NCI-H345 (cell line): ENCODE data around the gene RRN3.
"Not testable (repeated sequence)": the region's sequence is repeated elsewhere in the genome, so short reads cannot be mapped to it uniquely, and the experiment has no call there.

Experiments
- DNase-seq: peaks from one replicate; lab custom pipeline; 2025; lab: John Stamatoyannopoulos, UW

RRN3 gene

DNA sequence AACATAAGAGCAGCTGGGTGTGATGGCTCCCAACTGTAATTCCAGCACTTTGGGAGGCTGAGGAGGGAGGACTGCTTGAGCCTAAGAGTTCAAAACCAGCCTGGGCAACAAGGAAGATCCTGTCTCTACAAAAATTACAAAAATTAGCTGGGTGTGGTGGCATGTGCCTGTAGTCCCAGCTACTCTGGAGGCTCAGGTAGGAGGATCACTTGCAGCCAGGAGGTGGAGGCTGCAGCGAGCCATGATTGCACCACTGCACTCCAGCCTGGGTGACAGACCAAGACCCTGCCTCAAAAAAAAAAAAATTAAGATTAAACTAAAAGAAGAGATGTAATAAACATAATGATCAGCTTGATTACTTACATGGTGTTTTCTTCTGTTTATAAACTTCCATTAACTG lies 43.6 kb downstream of the RRN3 start:
- not testable (repeated sequence) for DNase-seq

DNA sequence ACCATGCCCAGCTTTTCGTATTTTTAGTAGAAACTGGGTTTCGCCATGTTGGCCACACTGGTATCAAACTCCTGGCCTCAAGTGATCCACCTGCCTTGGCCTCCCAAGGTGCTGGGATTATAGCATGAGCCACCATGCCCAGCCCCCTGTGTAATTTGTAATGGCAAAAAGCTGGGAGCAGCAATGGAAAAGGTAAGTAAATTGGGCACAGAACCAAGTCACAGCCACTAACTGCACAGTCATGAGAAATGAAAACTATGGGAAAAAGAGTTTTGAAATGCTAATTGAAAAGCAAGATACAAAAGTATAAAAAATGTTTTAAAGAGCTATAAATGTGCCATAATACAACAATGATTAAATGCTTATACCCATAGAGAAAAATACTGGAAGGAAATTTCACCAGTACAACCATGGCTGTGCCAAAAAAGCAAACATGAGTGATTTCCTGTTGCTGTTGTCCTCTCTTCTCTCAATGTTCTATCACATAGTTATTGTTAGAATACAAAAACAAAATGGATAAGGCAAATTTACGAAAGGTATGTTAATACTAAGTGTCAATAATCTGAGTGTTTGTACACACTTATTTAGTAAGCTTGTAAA lies 44.4 kb downstream of the RRN3 start:
- DNase-seq = no peak

DNA sequence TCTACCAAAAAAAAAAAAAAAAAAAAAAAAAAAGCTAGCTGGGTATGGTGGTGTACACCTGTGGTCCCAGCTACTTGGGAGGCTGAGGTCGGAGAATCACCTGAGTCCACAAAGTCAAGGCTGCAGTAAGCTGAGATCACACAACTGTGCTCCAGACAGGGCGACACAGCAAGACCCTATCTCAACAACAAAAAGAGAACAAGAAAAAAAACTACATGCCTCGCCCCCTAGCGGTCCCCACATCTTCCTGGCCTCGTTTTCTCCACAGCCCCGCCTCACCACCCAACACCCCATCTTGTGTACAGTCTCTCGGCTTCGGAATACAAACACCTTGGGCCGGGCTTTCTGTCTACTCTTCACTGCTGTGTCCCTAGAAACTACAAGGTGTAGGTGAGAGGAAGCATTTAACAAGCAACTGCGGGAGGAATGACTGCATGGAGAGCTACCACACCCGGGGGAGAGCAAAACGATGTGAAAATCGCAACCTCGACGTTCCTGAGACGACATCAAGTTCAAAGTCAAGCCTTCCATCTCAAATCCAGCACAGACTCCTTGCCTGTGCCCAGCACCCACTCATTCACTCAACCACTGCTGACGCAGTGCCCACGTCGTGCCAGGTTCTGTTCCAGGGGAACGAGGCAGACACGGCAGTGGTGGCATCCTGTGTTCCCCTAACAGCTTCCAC lies 47.2 kb downstream of the RRN3 start:
- DNase-seq = no peak

DNA sequence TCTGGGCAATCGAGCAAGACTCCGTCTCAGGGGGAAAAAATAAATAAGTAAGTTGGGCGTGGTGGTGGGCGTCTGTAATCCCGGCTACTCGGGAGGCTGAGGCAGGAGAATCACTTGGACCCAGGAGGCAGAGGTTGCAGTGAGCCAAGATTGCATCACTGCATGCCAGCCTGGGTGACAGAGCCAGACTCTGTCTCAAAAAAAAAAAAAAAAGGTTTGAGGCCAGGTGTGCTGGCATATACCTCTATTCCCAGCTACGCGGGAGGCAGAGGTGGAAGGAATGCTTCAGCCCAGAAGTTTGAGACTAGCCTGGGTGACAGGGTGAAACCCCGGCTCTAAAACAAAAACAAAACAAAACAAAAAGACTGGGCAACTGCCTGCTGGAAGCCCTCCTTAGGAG lies 48.8 kb downstream of the RRN3 start:
- DNase-seq = not testable (repeated sequence)

DNA sequence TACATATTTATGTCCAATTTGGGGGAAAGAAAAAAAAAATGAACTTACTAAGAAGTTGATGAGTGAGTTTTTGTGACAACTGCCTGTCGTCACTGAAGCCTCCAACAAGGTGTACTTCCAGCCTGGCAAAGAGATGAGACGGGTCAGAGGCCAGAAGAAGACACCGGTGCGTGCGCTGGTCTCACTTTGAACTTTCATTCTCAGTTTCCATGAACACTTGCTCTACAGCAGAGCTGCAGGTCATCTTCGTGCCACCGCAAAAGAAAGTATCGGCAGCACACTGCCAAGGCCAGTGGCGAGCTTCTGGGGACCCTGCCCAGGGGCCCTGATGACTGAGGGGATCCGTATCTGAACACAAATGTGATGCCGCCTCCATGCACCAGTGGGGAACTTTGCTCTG lies 49.8 kb downstream of the RRN3 start:
- DNase-seq = no peak

DNA sequence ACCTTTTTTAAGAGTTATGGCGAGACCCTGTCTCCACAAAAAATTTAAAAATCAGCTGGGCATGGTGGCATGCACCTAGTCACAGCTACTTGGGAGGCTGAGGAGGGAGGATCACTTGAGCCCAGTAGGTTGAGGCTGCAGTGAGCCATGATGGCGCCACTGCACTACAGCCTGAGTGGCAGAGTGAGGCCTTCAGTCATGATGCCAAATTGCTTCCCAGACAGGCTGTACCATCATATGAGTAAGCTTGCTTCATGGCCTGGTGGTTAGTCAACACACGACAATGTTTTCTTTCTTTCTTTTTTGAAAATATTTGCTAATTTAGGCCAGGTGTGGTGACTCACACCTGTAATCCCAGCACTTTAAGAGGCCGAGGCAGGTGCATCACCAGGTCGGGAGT lies 50.7 kb downstream of the RRN3 start:
- DNase-seq = no peak

DNA sequence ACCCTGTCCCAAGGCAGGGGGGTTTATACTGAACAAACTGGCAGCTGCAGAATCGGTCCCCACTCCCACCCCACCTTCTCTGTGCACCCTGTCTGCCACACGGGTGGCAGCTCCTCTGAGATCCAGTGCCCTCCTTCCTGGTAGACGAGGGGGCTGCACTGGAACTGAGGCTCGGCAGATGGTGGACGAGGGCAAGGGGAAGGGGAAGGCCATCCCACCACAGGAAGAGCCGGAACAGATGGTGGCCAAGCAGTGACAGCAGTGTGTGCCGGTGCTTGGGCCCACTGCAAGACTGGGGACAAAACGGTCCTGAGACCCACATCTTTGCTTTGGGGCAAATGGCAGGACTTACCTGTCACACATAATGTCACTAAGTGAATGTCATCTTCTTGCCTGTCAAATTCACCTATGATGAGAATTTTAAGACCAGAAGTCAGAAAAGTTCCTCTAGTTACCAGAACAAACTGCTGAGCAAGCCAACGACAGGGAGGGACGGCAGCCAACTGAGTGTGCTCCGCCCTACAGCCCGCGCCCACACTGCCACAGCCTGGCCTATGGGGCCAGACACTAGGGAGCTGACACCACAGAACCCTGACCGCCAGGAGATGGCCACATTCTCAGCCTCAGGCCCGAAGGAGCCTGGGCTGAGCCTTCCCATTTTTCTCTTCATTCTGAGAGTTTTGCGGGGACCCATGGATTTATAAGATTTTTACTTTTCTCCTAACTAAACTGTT lies 52.6 kb downstream of the RRN3 start:
- DNase-seq = no peak

DNA sequence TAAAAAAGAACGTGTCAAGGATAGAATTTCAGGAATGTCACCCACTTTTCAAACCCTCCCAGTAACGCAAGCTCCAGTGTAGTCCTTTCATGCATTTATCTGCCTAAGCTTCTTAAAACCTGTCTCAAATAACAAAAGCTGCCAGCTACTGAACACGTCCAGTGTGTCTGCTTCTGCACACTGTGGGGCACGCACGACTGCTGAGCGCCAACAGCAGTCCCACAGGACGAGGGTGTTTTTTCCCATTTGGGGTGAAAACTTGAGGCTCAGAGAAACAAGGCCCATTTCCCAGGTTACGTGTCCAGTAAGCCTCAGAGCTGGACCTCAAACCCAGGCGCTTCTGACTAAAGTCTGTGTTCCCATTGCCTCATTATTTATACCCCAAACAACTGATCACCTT lies 55.4 kb downstream of the RRN3 start:
- no peak for DNase-seq

DNA sequence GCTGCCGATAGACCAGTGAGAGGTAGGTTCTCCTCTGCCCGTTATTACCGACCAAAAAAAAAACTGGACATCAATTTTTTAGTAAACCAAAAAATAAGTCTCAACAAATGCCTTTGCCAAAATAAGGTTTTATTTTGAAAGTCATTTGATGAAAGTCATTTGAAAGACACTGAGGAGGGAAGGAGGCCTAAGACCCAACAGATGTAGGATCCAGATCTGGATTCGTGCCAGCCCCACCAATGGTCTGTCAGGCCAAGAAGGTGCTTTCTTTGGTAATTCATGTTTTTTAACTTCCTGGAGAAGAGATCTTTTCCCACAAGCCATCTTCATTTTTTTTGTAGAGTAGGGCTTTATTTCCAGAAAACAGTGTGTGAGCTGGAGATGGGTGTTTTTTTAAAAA lies 56.3 kb downstream of the RRN3 start:
- no peak for DNase-seq

DNA sequence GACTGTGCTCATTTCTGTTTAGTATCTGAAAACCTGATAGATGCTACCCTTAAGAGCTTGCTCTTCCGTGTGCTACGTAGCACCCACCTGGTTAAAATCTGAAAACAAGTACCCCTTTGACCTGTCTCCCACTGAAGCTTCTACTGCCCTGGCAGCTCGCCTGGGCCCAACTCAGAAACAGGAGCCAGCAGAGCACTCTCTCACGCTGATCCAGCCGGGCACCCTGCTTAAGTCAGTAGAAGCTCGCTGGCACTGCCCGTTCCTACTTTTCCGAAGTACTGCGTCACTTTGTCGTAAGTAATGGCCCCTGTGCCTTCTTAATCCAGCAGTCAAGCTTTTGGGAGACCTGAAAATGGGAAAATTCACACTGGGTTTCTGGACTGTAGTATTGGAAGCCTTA lies 57.1 kb downstream of the RRN3 start:
- no peak for DNase-seq

DNA sequence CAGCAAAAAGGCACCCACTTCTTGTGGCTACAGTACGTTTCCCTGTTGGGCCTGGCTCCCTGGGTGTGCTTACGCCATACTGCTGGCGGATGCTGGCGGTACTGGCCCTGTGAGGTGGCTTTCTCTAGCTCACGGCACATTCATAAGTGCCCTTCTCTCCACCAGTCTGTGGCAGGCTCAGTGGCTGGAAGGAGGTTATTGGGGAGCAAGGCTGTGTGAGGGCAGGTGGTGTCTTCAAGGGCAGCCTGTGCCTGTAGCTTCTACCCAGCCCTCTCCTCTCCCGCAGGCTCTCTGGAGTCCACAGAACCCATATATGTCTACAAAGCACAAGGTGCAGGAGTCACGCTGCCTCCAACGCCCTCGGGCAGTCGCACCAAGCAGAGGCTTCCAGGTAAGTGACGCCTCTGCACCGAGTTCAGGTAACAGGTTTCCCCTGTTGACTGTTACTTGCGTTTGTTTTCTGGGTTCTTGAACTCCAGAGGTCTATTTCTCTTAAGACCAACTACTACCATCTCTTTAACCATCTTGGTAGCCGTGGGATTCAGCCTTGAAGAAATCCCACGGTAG lies 58.8 kb downstream of the RRN3 start:
- DNase-seq = no peak

DNA sequence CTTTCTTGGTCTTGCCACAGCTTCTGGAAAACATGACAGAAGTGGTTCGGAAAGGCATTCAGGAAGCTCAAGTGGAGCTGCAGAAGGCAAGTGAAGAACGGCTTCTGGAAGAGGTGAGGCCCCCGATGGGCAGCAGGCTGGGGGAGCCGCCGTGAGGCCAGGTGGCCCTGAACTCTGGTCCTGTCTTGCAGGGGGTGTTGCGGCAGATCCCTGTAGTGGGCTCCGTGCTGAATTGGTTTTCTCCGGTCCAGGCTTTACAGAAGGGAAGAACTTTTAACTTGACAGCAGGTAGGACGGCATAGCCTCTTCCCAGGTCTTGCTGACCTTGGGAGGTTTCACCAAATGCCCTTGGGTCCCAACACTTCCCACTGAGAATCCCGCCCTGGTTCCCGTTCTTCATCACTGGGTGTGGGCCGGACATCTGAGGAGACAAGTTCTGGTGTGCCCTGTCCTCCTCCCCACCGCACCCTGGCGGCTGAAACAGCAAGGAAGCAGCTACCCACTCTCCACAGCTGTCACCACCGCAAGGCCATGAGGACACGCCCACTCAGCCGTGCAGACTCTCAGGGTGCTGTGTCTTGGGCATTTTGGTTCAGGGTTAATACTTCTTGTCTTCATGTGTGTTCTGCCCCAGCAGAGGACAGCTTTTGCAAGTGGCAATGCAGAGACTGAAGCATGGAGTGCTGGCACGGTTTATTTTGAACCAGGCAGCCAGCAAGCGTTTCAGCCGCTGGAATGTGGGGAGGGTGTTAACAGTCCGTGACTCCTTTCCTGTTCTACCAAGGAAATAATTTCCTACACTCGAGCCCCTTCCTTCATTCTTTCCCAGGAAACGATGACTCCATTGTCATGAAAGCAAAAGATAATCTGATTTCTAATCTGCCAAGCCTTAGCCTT lies 59.6 kb downstream of the RRN3 start:
- no peak for DNase-seq

DNA sequence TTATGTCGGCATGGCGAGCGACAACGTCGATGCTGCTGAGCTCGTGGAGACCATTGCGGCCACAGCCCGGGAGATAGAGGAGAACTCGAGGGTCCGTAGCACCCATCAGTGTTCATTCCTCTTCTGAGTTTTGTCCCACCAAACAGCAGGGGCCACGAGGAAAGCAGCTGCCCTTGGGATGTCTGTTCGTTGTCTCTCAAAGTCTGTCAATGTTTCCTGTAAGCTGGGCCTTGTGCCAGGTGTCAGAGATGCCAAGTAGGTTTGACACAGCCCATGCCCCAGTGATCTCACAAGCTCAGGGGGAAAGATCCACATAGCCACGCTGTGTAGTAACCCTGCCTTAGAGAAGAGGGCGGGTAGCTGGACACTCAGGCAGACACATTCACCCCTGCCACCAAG lies 60.8 kb downstream of the RRN3 start:
- no peak for DNase-seq

DNA sequence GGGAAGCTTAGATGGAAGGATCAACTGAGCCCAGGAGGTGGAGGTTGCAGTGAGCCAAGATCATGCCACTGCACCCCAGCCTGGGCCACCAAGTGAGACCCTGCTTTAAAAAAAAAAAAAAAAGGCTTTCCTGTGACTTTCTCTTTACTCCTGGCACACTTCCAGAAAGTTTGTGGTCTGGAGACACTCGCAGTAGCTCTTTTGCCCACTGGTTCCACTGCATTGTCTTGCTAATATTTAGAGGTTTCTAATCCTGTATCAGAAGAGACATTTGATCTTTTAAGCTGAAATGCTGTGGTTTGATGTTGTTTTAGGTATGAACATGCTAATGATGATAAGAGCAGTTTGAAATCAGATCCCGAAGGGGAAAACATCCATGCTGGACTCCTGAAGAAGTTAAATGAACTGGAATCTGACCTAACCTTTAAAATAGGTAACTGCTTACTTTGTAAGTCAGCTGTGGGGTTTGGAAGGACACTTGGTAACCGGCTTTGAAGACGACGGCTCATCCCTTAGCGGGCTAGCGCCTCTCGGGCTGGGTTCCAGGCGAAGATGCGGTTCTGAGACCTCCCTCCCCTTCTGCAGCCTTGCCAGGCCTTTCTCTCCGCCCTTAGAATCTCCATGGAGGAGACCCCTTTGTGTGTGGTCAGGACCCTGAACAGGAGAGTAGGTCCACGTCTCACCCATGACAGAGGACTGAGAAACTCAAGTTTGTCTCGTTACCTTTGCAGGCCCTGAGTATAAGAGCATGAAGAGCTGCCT lies 61.3 kb downstream of the RRN3 start:
- no peak for DNase-seq

DNA sequence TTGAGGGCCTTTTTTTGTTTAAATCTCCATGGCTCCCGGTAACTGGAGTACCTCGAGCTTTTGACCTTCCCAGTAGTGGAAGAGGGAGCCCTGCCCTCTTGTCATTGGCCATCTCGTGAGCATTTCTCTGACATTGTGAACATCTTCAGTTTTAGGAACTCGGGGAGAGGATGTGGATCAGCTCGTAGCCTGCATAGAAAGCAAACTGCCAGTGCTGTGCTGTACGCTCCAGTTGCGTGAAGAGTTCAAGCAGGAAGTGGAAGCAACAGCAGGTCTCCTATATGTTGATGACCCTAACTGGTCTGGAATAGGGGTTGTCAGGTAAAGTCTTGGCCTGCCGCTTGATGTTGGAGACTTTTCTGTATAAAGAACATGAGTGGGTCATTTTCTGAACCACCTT lies 62.5 kb downstream of the RRN3 start:
- DNase-seq = no peak

DNA sequence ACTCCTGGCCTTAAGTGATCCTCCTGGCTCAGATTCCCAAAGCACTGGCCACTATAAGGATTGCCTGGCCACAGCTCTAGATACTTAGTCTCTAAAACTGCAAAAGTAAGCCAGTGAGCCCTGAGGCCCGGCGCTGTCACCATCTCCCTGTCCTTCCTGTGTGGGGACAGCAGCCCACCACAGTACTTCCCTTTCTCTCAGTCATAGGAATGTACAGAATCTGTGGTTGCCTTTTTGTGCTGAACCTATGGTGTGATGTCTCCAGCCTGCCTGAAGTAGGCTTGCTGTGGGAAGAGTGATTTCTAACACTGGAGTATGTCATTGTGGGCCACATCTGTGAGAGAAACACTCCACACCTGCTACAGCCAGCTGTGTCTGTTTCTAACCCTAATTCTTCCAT lies 62.9 kb downstream of the RRN3 start:
- no peak for DNase-seq

DNA sequence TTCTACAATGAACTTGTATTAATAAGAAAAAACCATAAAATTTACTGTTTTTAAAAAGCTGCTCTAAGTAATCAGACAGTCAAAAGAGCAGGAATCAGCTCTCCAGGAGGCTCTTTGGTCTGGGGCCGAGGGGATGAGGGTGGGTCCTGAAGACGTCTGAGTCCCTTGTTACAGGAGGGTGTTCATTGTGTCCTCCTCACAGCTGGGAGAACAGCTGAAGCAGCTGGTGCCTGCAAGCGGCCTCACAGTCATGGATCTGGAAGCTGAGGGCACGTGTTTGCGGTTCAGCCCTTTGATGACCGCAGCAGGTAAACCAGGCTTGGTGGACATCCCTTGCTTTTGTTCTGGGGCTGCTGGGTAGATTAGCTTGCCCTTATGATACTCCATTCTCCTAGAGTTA lies 64.3 kb downstream of the RRN3 start:
- not testable (repeated sequence) for DNase-seq

DNA sequence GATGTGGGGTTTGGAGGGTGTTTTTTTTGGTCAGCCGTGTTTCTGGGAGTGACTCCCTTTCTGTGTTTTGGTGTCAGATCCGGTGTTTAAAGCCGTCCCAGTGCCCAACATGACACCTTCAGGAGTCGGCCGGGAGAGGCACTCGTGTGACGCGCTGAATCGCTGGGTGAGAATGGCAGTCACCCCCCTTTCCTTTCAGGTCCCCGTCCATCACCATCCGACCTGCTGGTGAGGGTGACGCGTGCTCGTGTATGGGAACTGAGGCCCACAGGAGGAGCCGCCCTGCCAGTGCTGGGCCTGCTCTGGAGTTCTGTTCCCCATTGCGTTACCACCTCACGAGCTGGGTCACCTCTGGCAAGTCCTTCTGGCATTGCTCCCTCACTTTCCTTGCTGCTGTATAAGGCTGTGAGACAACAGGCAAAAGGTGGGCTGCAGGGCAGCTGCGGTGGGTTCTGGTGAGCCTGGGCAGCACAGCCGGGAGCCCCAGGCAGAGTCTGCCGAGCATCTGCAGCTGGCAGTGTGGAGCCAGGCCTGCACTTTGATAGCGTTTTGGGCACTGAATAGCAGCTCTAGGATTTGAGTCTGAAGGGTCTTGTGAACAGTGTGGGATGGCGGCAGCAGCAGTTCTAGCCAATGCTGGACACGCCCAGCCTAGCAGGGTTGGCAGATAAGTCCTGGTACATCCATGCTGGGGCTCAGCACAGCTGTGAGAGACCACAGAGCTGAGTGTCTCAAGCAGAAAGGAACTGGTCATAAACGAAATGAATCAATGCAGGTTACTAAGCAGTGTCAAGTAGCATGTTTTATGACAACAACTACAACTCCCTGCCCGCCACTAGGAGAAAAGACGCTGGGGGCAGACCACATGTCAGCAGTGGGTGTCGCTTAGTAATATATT lies 65.0 kb downstream of the RRN3 start:
- DNase-seq = not testable (repeated sequence)

DNA sequence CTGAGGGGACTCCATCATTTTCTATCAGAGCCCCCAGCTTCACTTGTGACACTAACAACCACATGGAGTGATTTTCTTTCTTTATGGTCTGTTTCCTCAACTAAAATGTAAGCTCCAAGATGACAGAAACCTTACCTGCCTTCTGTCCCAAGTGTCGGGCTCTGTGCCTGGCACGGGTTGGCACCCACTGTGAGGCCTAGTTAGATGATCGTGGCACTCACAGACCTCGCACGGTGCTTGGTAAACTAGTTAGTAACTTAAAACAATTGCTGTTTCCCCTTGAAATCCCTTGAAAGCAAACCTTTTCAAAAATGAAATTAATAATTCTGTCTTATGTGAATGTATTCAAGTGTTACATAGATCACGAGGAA lies 65.7 kb downstream of the RRN3 start:
- not testable (repeated sequence) for DNase-seq
